Stimulated activated CD4-positive, alpha-beta T cell treated with anti-CD3 and anti-CD28 coated beads, Interleukin-12 subunit alpha, Interleukin-12 subunit beta, amount 100 ng/mL, for 24 hours (primary cell): ENCODE data around the gene ATXN7L1.
"Not testable (repeated sequence)": the region's sequence is repeated elsewhere in the genome, so short reads cannot be mapped to it uniquely, and the experiment has no call there.

ENCODE experiments used
- DNase-seq, 2 experiments: peaks; one replicate each; pipeline ENCODE4 v3.0.0-alpha.2; 2020; ENCODE audit warnings: low read depth in 2 of 2

ATXN7L1 gene

GRCh38 chr7:105890290-105890997 is 14.0 kb upstream of the ATXN7L1 start:
- peak in 1 of 2 experiments; percentile 40 for DNase-seq

- no peak for DNase-seq
Observed at GRCh38 chr7:105887569-105888189, 11.3 kb upstream of the ATXN7L1 start.

- DNase-seq: no peak
Observed at GRCh38 chr7:105886776-105887175, 10.4 kb upstream of the ATXN7L1 start.

GRCh38 chr7:105885387-105886111 is 9.2 kb upstream of the ATXN7L1 start:
- DNase-seq: no peak

- DNase-seq: not testable (repeated sequence)
Observed at GRCh38 chr7:105883179-105883578, 6.8 kb upstream of the ATXN7L1 start.

- no peak for DNase-seq
Observed at GRCh38 chr7:105881439-105881838, 5.0 kb upstream of the ATXN7L1 start.

GRCh38 chr7:105880571-105881330 is 4.4 kb upstream of the ATXN7L1 start:
- DNase-seq: no peak

GRCh38 chr7:105879782-105880181 is 3.4 kb upstream of the ATXN7L1 start:
- no peak for DNase-seq

- no peak for DNase-seq
Observed at GRCh38 chr7:105878746-105879605, 2.6 kb upstream of the ATXN7L1 start.

- no peak for DNase-seq
Observed at GRCh38 chr7:105877736-105878135, 1.3 kb upstream of the ATXN7L1 start.

- peak in 1 of 2 experiments; percentile 20 for DNase-seq
Observed at GRCh38 chr7:105876964-105877601, 684 bp upstream of the ATXN7L1 start.

GRCh38 chr7:105875505-105875904 is 894 bp downstream of the ATXN7L1 start:
- no peak for DNase-seq

- DNase-seq: no peak
Observed at GRCh38 chr7:105874055-105874454, 2.3 kb downstream of the ATXN7L1 start.

- no peak for DNase-seq
Observed at GRCh38 chr7:105872491-105872890, 3.9 kb downstream of the ATXN7L1 start.

- no peak for DNase-seq
Observed at GRCh38 chr7:105871142-105871541, 5.3 kb downstream of the ATXN7L1 start.

- DNase-seq: no peak
Observed at GRCh38 chr7:105866102-105866801, 10.1 kb downstream of the ATXN7L1 start.

- no peak for DNase-seq
Observed at GRCh38 chr7:105863876-105864275, 12.5 kb downstream of the ATXN7L1 start.

GRCh38 chr7:105862770-105863169 is 13.6 kb downstream of the ATXN7L1 start:
- DNase-seq: no peak

- DNase-seq: no peak
Observed at GRCh38 chr7:105862276-105862675, 14.1 kb downstream of the ATXN7L1 start.

GRCh38 chr7:105861224-105861623 is 15.2 kb downstream of the ATXN7L1 start:
- DNase-seq: no peak
